ENCODE measurements around the gene RBM17.

The RBM17 gene

GRCh38 chr10:6082496-6083395, 6.1 kb upstream of the RBM17 start:
- H3K4me3 ChIP-seq (ENCODE audit: low read depth, low read length): no peak overlapping the region
- TF ChIP-seq CTCF (IDR thresholded peaks at IDR 0.05; ENCODE audit: control insufficient read depth, extremely low read depth, insufficient read depth): no peak
- no peak for DNase-seq (ENCODE audit: low read depth)

- no peak overlapping the region for H3K4me3 ChIP-seq (ENCODE audit: low read depth, low read length)
- no peak for TF ChIP-seq CTCF (IDR thresholded peaks at IDR 0.05; ENCODE audit: control insufficient read depth, extremely low read depth, insufficient read depth)
- DNase-seq (ENCODE audit: low read depth): no peak
Measured at GRCh38 chr10:6083523-6084475, 5.0 kb upstream of the RBM17 start.

- peak; percentile 71 for DNase-seq (ENCODE audit: low read depth)
- peak; percentile 85 for TF ChIP-seq CTCF (IDR thresholded peaks at IDR 0.05; ENCODE audit: control insufficient read depth, extremely low read depth, insufficient read depth)
- no peak overlapping the region for H3K4me3 ChIP-seq (ENCODE audit: low read depth, low read length)
Measured at GRCh38 chr10:6086375-6087233, 2.2 kb upstream of the RBM17 start.

GRCh38 chr10:6089334-6090219, 743 bp downstream of the RBM17 start:
- DNase-seq (ENCODE audit: low read depth): no peak
- peak overlapping the region; percentile 76 for H3K4me3 ChIP-seq (ENCODE audit: low read depth, low read length)

GRCh38 chr10:6091630-6092029, 2.8 kb downstream of the RBM17 start:
- no peak for DNase-seq (ENCODE audit: low read depth)
- no peak for TF ChIP-seq CTCF (IDR thresholded peaks at IDR 0.05; ENCODE audit: control insufficient read depth, extremely low read depth, insufficient read depth)

More at GRCh38 chr10:6089334-6090219, 743 bp downstream of the RBM17 start:
- no peak for TF ChIP-seq CTCF (IDR thresholded peaks at IDR 0.05; ENCODE audit: control insufficient read depth, extremely low read depth, insufficient read depth)

More at GRCh38 chr10:6091630-6092029, 2.8 kb downstream of the RBM17 start:
- no peak overlapping the region for H3K4me3 ChIP-seq (ENCODE audit: low read depth, low read length)

All from LNCaP clone FGC (cell line).